Epithelial cell of esophagus (primary cell): ENCODE results near the gene SPTLC2.

Experiments used
- DNase-seq: peaks from one replicate; pipeline ENCODE4 v3.0.0; 2010; ENCODE audit warnings: low read depth
- H3K4me3 ChIP-seq: 2 replicates; pipeline ENCODE4 v1.5.1; 2011; ENCODE audit warnings: mild to moderate bottlenecking, low read length, control low read depth
- TF ChIP-seq, protein P1 (sequence below): IDR thresholded peaks from 2 replicates; pipeline ENCODE4 v1.5.1; 2011; ENCODE audit warnings: low read depth, mild to moderate bottlenecking, low read length, control low read depth, inconsistent platforms; ENCODE audit not compliant: insufficient read depth; ENCODE audit errors: missing control alignments

The SPTLC2 gene

DNA sequence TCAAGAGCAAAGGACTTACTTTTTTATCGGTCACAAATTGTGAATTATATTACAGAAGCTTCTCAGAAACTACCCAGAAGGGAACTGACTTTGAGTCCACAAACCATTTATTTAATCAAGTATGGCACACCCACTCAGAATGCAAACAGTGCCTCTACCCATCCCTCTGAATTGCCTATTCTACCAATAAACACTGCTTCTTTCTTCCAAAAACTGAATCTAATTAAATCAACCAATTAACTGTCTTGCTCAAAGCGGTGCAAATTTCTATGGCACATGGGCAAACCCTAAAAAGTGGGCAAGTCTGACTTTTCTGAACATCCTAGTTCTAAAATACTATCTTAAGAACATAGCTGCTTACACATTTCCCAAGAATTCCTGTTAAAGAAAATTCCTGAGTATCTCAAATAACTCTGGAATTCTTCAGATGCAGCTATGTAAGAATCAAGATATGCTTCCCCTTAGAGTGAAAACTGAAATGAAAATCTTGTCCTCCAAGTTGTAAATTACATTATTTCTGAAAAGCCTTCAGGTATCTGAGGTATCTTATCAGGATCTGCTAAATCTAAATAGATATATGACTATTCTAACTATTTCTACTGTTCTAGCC is 4.3 kb downstream of the SPTLC2 start:
- TF ChIP-seq, protein P1, sequence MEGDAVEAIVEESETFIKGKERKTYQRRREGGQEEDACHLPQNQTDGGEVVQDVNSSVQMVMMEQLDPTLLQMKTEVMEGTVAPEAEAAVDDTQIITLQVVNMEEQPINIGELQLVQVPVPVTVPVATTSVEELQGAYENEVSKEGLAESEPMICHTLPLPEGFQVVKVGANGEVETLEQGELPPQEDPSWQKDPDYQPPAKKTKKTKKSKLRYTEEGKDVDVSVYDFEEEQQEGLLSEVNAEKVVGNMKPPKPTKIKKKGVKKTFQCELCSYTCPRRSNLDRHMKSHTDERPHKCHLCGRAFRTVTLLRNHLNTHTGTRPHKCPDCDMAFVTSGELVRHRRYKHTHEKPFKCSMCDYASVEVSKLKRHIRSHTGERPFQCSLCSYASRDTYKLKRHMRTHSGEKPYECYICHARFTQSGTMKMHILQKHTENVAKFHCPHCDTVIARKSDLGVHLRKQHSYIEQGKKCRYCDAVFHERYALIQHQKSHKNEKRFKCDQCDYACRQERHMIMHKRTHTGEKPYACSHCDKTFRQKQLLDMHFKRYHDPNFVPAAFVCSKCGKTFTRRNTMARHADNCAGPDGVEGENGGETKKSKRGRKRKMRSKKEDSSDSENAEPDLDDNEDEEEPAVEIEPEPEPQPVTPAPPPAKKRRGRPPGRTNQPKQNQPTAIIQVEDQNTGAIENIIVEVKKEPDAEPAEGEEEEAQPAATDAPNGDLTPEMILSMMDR, result no peak
- DNase-seq, result peak; percentile 10
- H3K4me3 ChIP-seq, result no peak overlapping the region

DNA sequence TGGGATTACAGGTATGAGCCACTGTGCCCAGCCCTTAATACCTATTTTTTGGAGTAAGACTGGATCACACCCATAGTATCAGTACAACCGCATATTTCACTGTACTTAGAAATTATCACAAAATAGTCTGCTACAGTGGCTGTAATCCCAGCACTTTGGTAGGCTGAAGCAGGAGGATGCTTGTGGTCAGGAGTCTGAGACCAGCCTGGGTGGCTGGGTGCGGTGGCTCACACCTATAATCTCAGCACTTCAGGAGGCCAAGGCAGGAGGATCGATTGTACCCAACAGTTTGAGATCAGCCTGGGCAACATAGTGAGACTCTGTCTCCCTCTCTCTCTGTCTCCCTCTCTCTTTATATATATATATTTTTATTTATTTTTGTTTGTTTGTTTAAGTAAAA is 5.9 kb downstream of the SPTLC2 start:
- no peak overlapping the region for H3K4me3 ChIP-seq
- TF ChIP-seq, protein P1, result no peak
- no peak for DNase-seq

DNA sequence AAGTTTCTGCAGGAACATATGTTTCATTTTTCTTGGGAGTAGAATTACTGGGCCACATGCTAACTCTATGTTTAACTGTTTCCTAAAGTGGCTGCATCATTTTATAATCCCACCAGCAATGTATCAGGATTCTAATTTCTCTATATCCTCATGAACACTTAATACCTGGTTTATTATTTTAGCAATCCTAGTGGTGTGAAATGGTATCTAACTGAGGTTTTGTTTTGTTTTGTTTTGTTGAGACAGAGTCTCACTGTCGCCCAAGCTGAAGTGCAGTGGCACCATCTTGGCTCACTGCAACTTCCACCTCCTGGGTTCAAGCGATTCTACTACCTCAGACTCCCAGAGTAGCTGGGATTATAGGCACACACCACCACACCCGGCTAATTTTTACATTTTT is 6.5 kb downstream of the SPTLC2 start:
- no peak for DNase-seq
- no peak overlapping the region for H3K4me3 ChIP-seq
- TF ChIP-seq, protein P1, result no peak

DNA sequence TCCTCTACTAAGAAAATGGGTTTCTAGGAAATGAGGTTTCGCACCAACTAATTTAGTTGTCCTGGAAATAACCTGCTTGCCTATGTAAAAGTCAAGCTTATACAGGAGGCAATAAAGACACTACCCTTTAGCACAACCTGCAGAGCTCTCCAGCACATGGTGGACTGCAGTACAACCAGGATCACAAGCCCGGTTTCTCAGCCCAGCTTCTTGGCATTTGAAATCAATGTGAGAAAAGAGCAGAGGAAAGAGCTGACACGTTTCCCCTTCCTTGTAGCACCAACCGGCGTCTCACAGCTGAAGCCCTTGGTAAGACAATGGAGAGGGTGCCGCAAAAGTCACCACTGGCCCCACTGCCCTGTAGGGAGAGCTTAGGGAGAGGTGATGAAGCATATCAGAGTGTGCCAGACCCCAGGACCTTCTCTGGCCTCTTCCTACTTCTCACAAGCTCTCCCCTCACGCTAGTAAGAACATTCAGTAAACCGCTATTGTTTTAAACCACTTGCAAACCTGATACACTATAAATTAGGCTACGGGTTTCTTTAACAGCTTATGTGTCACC is 8.6 kb downstream of the SPTLC2 start:
- no peak overlapping the region for H3K4me3 ChIP-seq
- TF ChIP-seq, protein P1, result no peak
- DNase-seq, result no peak

DNA sequence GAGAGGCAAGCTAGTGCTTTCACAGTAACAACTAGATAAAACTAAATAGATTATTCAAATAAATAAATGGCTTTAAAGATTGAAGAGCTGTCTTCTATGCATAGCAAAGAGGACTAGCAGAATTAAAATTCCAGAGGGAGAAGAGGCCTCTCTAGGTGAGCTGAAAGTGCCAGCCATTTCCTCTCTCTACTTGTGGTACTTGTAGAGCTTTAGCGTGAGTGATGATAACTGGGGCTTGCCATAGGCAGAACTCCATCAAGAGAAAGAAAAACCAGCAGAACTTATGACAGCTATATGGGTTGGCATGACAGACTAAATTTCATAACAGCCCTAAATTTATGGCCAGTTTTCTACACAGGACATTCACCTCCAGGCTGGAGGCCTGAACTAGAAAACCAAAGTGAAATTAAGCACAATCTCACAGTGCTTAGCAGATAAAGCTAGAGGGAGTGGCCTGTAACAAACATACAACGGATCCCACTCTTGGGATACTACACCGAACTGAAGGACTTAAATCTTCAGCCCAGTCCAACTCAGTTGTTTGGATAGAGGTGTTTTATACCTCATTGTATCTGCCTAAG is 11.0 kb downstream of the SPTLC2 start:
- DNase-seq, result no peak
- no peak overlapping the region for H3K4me3 ChIP-seq
- TF ChIP-seq, protein P1, result no peak

DNA sequence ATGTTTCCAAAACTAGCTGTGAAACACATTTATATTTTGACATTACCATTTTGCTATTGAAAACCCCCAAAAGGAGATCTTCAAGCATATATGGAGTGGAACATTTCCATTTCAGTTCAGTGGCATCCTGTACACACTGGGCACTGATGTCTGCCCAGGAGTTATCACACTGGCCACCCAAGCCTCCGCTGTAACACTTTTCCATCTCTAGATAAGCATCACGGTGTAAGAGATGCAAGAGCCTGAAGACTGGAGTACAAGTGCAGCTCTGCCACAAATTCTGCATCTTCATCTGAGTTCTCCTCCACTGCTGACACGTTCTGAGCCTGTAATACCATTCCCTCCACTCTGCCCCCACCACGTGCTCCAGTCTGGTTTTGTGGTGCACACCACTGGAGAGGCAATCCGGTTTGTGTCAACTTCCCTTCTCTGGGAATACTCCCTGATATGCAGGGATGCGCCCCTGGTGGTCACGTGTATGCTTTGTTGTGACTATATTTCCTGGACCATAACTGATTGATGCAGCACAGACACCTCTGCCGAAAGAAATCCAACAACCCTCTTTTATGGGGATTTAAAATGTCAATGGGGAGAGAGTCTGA is 12.7 kb downstream of the SPTLC2 start:
- TF ChIP-seq, protein P1, result peak; percentile 35
- DNase-seq, result peak; percentile 43
- no peak overlapping the region for H3K4me3 ChIP-seq
